Measurements from ENCODE around the gene MYL12B.

GRCh38 chr18:3255611-3256165 is 6.2 kb upstream of the MYL12B start:
- TF ChIP-seq, protein P1, sequence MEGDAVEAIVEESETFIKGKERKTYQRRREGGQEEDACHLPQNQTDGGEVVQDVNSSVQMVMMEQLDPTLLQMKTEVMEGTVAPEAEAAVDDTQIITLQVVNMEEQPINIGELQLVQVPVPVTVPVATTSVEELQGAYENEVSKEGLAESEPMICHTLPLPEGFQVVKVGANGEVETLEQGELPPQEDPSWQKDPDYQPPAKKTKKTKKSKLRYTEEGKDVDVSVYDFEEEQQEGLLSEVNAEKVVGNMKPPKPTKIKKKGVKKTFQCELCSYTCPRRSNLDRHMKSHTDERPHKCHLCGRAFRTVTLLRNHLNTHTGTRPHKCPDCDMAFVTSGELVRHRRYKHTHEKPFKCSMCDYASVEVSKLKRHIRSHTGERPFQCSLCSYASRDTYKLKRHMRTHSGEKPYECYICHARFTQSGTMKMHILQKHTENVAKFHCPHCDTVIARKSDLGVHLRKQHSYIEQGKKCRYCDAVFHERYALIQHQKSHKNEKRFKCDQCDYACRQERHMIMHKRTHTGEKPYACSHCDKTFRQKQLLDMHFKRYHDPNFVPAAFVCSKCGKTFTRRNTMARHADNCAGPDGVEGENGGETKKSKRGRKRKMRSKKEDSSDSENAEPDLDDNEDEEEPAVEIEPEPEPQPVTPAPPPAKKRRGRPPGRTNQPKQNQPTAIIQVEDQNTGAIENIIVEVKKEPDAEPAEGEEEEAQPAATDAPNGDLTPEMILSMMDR (IDR thresholded peaks at IDR 0.05), result no peak
- TF ChIP-seq POLR2A (IDR thresholded peaks at IDR 0.05), result no peak
